Ramos (cell line): ENCODE data around the gene BAIAP2.

Source experiments
- in situ Hi-C: fragments of 300-500 bp; cut with MboI; formaldehyde crosslinking; loops from one replicate; pipeline ENCODE4 v1.14.3; 2022; ENCODE audit warnings: low sequenced_read_pairs; ENCODE audit not compliant: unreplicated experiment

BAIAP2 gene

GRCh38 chr17:81049973-81050551 is 15.1 kb downstream of the BAIAP2 start:
- in situ Hi-C loops, result no loop called here

GRCh38 chr17:81050645-81051625 is 16.0 kb downstream of the BAIAP2 start:
- in situ Hi-C loops, result no loop called here

GRCh38 chr17:81052199-81052997 is 17.4 kb downstream of the BAIAP2 start:
- in situ Hi-C loops, result no loop called here

- in situ Hi-C loops, result no loop called here
Measured at GRCh38 chr17:81053041-81053970, 18.4 kb downstream of the BAIAP2 start.

- in situ Hi-C loops, result no loop called here
Measured at GRCh38 chr17:81054308-81054707, 19.4 kb downstream of the BAIAP2 start.

GRCh38 chr17:81054881-81055370 is 20.0 kb downstream of the BAIAP2 start:
- in situ Hi-C loops, result no loop called here

GRCh38 chr17:81056312-81056711 is 21.4 kb downstream of the BAIAP2 start:
- in situ Hi-C loops, result no loop called here

GRCh38 chr17:81057079-81057730 is 22.3 kb downstream of the BAIAP2 start:
- in situ Hi-C loops, result no loop called here

GRCh38 chr17:81057777-81058176 is 22.8 kb downstream of the BAIAP2 start:
- in situ Hi-C loops, result no loop called here

GRCh38 chr17:81058263-81058871 is 23.4 kb downstream of the BAIAP2 start:
- in situ Hi-C loops, result no loop called here

GRCh38 chr17:81059026-81059425 is 24.1 kb downstream of the BAIAP2 start:
- in situ Hi-C loops, result no loop called here

- in situ Hi-C loops, result no loop called here
Measured at GRCh38 chr17:81060416-81060815, 25.5 kb downstream of the BAIAP2 start.

- in situ Hi-C loops, result no loop called here
Measured at GRCh38 chr17:81061027-81061735, 26.2 kb downstream of the BAIAP2 start.

GRCh38 chr17:81062014-81062780 is 27.2 kb downstream of the BAIAP2 start:
- in situ Hi-C loops, result no loop called here

GRCh38 chr17:81063106-81064093 is 28.4 kb downstream of the BAIAP2 start:
- in situ Hi-C loops, result no loop called here
